GM18868 (cell line): ENCODE measurements around the gene NHLRC4.

Source experiments
- ATAC-seq: cut with Tn5 transposase; IDR thresholded peaks from one replicate; pipeline ENCODE4 v1.9.1; 2021; ENCODE audit warnings: mild to moderate bottlenecking, moderate library complexity; ENCODE audit not compliant: unreplicated experiment

NHLRC4 gene

GRCh38 chr16:566475-567372 lies at the start of gene NHLRC4:
Gene NHLRC4, plus strand, starts transcription at chr16:567005. Its CDS starts 1,043 bp downstream, at chr16:568048.
- ATAC-seq: peak; percentile 51

- ATAC-seq: no peak
These were observed 47.9 kb upstream of the NHLRC4 start for GRCh38 chr16:518858-519257.

GRCh38 chr16:519425-519824 lies 47.4 kb upstream of the NHLRC4 start:
- ATAC-seq: no peak

- ATAC-seq: no peak
These were observed 46.7 kb upstream of the NHLRC4 start for GRCh38 chr16:519841-520687.

GRCh38 chr16:520847-521246 lies 46.0 kb upstream of the NHLRC4 start:
- ATAC-seq: no peak

- ATAC-seq: no peak
These were observed 45.2 kb upstream of the NHLRC4 start for GRCh38 chr16:521381-522210.

- no peak for ATAC-seq
These were observed 44.3 kb upstream of the NHLRC4 start for GRCh38 chr16:522320-523096.

GRCh38 chr16:523097-523741 lies 43.6 kb upstream of the NHLRC4 start:
- no peak for ATAC-seq

GRCh38 chr16:524274-525040 lies 42.3 kb upstream of the NHLRC4 start:
- ATAC-seq: no peak

- ATAC-seq: no peak
These were observed 41.7 kb upstream of the NHLRC4 start for GRCh38 chr16:525123-525519.

GRCh38 chr16:525520-526180 lies 41.2 kb upstream of the NHLRC4 start:
- no peak for ATAC-seq

GRCh38 chr16:526181-527014 lies 40.4 kb upstream of the NHLRC4 start:
- no peak for ATAC-seq

- peak; percentile 64 for ATAC-seq
These were observed 39.5 kb upstream of the NHLRC4 start, which contains the start of gene CAPN15 for GRCh38 chr16:527015-527903. Gene CAPN15, plus strand, starts transcription at chr16:527712. Its CDS starts 19,127 bp downstream, at chr16:546839.

- peak; percentile 10 for ATAC-seq
These were observed 38.4 kb upstream of the NHLRC4 start for GRCh38 chr16:528111-529011.

- no peak for ATAC-seq
These were observed 37.7 kb upstream of the NHLRC4 start for GRCh38 chr16:529012-529575.
